Mucosa of stomach (tissue), 1 donor: ENCODE measurements around the gene MCOLN2.

Source experiments
- H3K27me3 ChIP-seq: one replicate; pipeline ENCODE4 v1.7.0; 2013; ENCODE audit warnings: mild to moderate bottlenecking, low read length; ENCODE audit not compliant: control insufficient read depth, insufficient read depth
- H3K36me3 ChIP-seq: one replicate; pipeline ENCODE4 v1.7.0; 2013; ENCODE audit warnings: low read length; ENCODE audit not compliant: control insufficient read depth, insufficient read depth
- H3K4me1 ChIP-seq: one replicate; pipeline ENCODE4 v1.7.0; 2013; ENCODE audit warnings: mild to moderate bottlenecking, low read length; ENCODE audit not compliant: control insufficient read depth, insufficient read depth
- H3K4me3 ChIP-seq: one replicate; pipeline ENCODE4 v1.7.0; 2013; ENCODE audit warnings: low read length
- H3K9ac ChIP-seq: one replicate; pipeline ENCODE4 v1.7.0; 2013; ENCODE audit warnings: mild to moderate bottlenecking, low read length, moderate library complexity
- H3K9me3 ChIP-seq: one replicate; pipeline ENCODE4 v1.7.0; 2013; ENCODE audit warnings: mild to moderate bottlenecking, low read length, moderate library complexity; ENCODE audit not compliant: control insufficient read depth
- donor health status: Pancreatic carcinoma.

Gene MCOLN2

DNA sequence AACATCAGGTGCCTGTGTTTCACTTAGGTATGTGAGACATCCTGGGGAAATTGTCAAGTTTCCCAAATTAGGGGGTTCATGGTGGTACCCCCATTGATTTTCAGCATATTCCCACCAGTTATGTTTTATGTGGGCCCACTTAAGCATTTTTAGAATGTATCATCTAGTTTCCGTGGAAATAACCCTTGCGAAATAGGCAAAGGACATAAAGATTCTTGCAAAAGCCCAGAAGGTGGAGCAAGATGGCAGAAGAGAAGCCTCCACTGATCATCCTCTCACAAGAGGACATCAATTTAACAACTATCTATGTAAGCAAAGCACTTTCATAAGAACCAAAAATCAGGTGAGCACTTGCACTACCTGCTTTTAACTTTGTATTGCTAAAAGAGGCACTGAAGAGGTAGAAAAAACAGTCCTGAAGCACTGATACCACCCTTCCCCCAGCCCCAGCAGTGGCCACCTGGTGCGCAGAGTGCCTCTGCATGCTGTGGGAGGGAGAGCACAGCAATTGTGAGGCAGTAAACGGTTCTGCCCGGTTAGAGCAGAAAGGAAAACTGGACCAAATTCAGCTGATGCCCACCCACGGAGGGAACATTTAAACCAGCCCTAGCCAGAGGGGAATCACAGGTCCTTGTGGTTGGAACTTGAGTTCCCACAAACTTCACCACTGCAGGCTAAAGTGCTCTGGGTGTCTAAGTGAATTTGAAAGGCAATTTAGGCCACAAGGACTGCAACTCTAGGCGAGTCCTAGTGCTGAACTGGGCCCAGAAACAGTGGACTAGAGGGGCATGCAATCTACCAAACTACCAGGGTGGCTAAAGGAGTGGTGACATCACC lies 23.2 kb downstream of the MCOLN2 start:
- H3K27me3 ChIP-seq = no peaks in the 10 kb centered on the region
- H3K4me3 ChIP-seq = no peak overlapping the region
- H3K9ac ChIP-seq = no peak overlapping the region
- no peaks in the 10 kb centered on the region for H3K9me3 ChIP-seq
- H3K4me1 ChIP-seq = no peaks in the 10 kb centered on the region
- H3K36me3 ChIP-seq = no peaks in the 10 kb centered on the region

DNA sequence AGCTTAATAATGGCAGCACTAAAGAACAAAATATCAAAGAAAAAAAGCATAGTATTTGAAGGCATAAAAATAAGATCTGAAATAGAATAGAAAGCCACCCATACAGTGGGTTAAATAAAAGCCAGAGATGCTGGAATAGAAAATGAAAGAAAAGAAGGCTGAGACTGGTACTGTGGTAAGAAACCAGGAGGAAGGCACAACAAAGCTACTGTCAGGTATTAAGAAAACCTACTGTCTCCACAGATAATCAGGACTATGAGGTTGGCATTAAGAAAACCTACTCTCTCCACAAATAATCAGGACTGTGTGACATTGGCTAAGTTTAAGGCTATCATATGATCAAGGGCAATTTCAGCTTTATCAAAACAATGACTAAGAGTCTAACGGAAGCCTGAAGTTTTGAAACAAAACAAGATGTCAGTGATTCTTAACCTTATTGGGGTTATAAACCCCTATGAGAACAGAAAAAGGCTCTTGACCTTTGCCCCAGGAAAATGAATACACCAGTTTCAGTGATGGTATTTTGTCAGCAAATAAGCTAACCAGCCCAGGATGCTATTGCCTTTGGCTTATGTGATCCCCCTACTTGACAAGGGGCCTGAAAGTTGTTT lies 24.4 kb downstream of the MCOLN2 start:
- Histone ChIP-seq H3K4me3 (no peak overlapping the region), H3K4me1 (no peaks in the 10 kb centered on the region), H3K9ac (no peak overlapping the region), H3K36me3 (no peaks in the 10 kb centered on the region), H3K27me3 (no peaks in the 10 kb centered on the region), H3K9me3 (no peaks in the 10 kb centered on the region)

DNA sequence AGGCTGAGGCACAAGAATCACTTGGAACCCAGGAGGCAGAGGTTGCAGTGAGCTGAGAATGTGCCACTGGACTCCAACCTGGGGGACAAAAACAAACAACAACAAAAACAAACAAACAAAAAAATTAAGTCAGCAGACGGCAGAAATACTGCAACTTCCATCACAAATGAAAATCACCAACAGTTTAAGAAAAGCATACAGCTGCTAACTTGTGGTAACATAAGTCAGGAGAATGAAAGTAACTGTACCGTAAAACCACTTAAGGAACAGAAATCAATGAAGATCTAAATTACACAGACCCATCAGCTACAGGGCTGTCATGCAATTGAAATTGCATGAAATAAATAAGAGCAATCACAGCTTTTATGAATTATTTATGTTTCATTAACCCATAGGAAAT lies 25.0 kb downstream of the MCOLN2 start:
- H3K36me3 ChIP-seq = no peaks in the 10 kb centered on the region
- H3K4me1 ChIP-seq = no peaks in the 10 kb centered on the region
- H3K9ac ChIP-seq = no peak overlapping the region
- H3K4me3 ChIP-seq = no peak overlapping the region
- no peaks in the 10 kb centered on the region for H3K9me3 ChIP-seq
- no peaks in the 10 kb centered on the region for H3K27me3 ChIP-seq

DNA sequence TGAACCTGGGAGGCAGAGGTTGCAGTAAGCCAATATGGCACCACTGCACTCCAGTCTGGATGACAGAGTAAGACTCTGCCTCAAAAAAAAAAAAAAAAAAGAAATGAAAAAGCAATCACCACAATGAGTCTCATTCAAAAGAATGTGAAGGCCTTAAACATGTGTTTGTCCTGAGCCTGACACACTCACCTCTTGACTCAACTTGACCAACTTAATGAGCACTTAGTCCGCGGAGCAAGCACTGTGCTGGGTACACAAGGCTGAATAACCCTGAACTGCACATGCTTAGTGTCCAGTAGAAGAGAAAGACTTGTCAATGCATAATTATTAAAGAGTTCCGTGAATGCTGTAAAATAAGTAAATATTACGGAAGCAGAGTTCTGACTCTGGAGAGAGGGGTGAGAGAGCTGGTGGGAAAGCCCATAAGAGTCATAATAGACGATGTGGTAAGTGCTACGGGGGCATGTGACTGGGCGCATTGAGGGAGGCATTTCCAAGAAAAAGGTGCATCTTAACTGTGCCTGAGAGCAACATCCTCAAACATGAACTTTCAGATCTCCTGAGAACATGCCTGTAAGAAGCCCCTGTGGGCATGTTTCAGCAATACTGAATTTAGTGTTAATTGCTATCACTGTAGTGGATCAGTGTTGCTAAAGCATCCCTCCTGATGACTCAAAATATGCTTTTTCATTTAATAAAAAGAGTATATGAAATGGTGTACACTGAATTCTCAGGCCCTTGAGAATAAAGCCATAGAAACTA lies 27.2 kb downstream of the MCOLN2 start:
- H3K4me1 ChIP-seq = no peaks in the 10 kb centered on the region
- H3K9ac ChIP-seq = no peak overlapping the region
- H3K36me3 ChIP-seq = no peaks in the 10 kb centered on the region
- H3K4me3 ChIP-seq = no peak overlapping the region
- H3K27me3 ChIP-seq = no peaks in the 10 kb centered on the region
- H3K9me3 ChIP-seq = no peaks in the 10 kb centered on the region

GRCh38 chr1:84968865-84969264 lies 28.0 kb downstream of the MCOLN2 start:
- Histone ChIP-seq H3K36me3 (no peaks in the 10 kb centered on the region), H3K4me1 (no peaks in the 10 kb centered on the region), H3K9me3 (no peaks in the 10 kb centered on the region), H3K4me3 (no peak overlapping the region), H3K27me3 (no peaks in the 10 kb centered on the region), H3K9ac (no peak overlapping the region)

GRCh38 chr1:84968101-84968500 lies 28.8 kb downstream of the MCOLN2 start:
- H3K9me3 ChIP-seq = no peaks in the 10 kb centered on the region
- no peaks in the 10 kb centered on the region for H3K27me3 ChIP-seq
- H3K4me1 ChIP-seq = no peaks in the 10 kb centered on the region
- no peak overlapping the region for H3K9ac ChIP-seq
- H3K4me3 ChIP-seq = no peak overlapping the region
- no peaks in the 10 kb centered on the region for H3K36me3 ChIP-seq

DNA sequence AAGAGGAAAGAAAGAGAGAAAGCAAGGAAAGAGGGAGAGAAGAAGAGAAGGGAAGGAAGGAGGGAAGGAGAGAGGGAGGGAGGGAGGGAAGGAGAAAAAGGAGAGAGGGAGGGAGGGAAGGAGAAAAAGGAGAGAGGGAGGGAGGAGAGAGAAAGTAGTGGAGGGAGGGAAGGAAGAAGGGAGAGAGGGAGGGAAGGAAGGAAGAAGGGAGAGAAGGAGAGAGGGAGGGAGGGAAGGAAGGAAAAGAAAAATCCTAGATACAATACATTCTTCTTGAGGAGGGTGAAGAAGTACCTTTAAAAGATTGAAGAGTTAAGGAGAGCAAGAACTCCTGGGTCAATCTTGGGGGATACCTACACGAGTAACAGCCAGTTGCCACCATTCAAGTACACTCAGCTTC lies 29.2 kb downstream of the MCOLN2 start:
- H3K9ac ChIP-seq = no peak overlapping the region
- H3K9me3 ChIP-seq = no peaks in the 10 kb centered on the region
- no peak overlapping the region for H3K4me3 ChIP-seq
- H3K27me3 ChIP-seq = no peaks in the 10 kb centered on the region
- H3K4me1 ChIP-seq = no peaks in the 10 kb centered on the region
- no peaks in the 10 kb centered on the region for H3K36me3 ChIP-seq

DNA sequence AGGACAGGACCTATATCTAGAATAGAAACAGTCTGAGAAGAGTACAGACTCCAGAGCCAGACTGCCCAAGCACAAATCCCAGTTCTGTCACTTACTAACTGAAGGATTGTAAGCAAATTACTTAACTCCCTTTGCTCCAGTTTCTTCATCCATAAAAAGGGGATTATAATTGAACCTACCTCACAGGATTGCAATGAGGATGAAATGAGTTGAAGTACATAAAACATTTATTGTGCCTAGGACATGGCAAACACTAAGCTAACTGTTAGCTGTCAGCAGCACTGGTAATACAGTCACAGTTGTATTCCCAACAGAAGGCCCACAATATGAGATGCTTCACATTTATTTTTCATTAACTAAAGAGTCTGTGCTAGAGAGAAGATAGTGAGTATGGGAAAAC lies 33.9 kb downstream of the MCOLN2 start:
- Histone ChIP-seq H3K4me3 (no peak overlapping the region), H3K9ac (no peak overlapping the region), H3K36me3 (no peaks in the 10 kb centered on the region), H3K9me3 (no peaks in the 10 kb centered on the region), H3K4me1 (no peaks in the 10 kb centered on the region), H3K27me3 (no peaks in the 10 kb centered on the region)

DNA sequence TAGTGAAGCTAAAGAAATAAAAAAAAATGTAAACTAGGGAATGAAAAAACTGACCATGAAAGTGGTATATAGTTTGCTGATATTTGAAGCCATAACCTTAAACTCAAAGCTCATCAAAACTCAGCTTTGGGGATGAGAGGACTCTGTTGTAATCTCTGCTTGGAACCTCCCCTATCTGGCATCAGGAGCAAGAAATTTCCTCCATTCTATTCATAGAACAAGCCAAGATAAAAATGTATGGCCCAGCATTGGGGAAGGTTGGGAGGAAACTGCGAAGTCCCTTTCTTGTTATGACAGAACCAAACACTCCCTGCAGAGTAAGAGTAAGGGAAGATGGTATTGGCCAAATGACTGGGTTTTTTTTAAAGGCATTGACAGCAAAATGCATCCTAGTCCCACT lies 35.6 kb downstream of the MCOLN2 start:
- H3K9me3 ChIP-seq = no peaks in the 10 kb centered on the region
- H3K36me3 ChIP-seq = no peaks in the 10 kb centered on the region
- H3K4me1 ChIP-seq = no peaks in the 10 kb centered on the region
- no peak overlapping the region for H3K4me3 ChIP-seq
- H3K27me3 ChIP-seq = no peaks in the 10 kb centered on the region
- no peak overlapping the region for H3K9ac ChIP-seq

DNA sequence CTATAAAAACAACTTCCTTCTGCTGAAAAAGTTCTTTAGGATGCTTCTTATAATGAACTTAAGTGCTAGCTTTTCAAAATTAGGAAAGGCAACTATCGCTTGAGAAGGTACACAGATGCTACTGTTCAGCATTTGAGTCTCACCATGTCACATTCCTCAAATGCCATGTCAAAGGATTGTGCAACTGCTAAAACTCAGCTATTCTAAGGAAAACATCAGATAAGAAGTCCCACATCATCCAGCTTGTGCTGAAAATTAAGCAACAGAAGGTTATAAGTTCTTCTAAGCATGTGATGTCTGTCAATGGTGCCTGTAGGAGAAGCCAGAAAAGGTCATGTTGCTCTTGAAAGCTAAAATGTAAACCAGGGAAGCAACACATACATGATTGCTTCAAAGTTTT lies 36.5 kb downstream of the MCOLN2 start:
- Histone ChIP-seq H3K4me1 (no peaks in the 10 kb centered on the region), H3K9ac (no peak overlapping the region), H3K4me3 (no peak overlapping the region), H3K36me3 (no peaks in the 10 kb centered on the region), H3K9me3 (no peaks in the 10 kb centered on the region), H3K27me3 (no peaks in the 10 kb centered on the region)

- H3K9ac ChIP-seq = no peak overlapping the region
- no peaks in the 10 kb centered on the region for H3K27me3 ChIP-seq
- H3K4me3 ChIP-seq = no peak overlapping the region
- H3K9me3 ChIP-seq = no peaks in the 10 kb centered on the region
- no peaks in the 10 kb centered on the region for H3K4me1 ChIP-seq
- H3K36me3 ChIP-seq = no peaks in the 10 kb centered on the region
These were observed 37.6 kb downstream of the MCOLN2 start for GRCh38 chr1:84959294-84959693.

- Histone ChIP-seq H3K9me3 (no peaks in the 10 kb centered on the region), H3K9ac (no peak overlapping the region), H3K36me3 (no peaks in the 10 kb centered on the region), H3K27me3 (no peaks in the 10 kb centered on the region), H3K4me3 (no peak overlapping the region), H3K4me1 (no peaks in the 10 kb centered on the region)
These were observed 38.9 kb downstream of the MCOLN2 start for GRCh38 chr1:84957966-84958365.
